Measurements from ENCODE around the gene SLC7A10. TPM values are rescaled to one million over a fixed set of nuclear protein-coding genes. Genes with fewer than 3 reads are reported as not detected.

The SLC7A10 gene
- total RNA-seq, 1 experiment from 2014 or later, result 2.9 TPM

GRCh38 chr19:33235996-33236350, 10.3 kb upstream of the SLC7A10 start:
- no peak overlapping the region for H3K4me3 Mint-ChIP-seq
- H3K4me1 Mint-ChIP-seq, result peaks cover 3 to 4% of the 10 kb centered on the region in 2 experiments; a peak in 1 of 4 replicates
- no peak overlapping the region for H3K9ac ChIP-seq (ENCODE audit: extremely low read depth, insufficient read length, low read length)
- H4K91ac ChIP-seq (ENCODE audit: insufficient read length, low read depth, low read length), result no peak overlapping the region
- no peak overlapping the region for H4K8ac ChIP-seq (replicated peaks; ENCODE audit: insufficient read length, low read depth, low read length)
- no peaks in the 10 kb centered on the region for H3K9me3 Mint-ChIP-seq
- TF ChIP-seq CTCF (conservative IDR thresholded peaks at IDR 0.05), result no peak
- H2BK120ac ChIP-seq (ENCODE audit: low read depth, low read length, poor library complexity, severe bottlenecking), result no peak overlapping the region
- no peak overlapping the region for H3K27ac Mint-ChIP-seq
- no peak for DNase-seq
- H3K23ac ChIP-seq (ENCODE audit: insufficient read length, low read depth, low read length), result no peak overlapping the region
- H3K23me2 ChIP-seq (ENCODE audit: insufficient read length, low read depth, low read length, poor library complexity, severe bottlenecking), result no peaks in the 10 kb centered on the region
- WGBS (ENCODE audit: extremely low coverage, insufficient read length, low lambda C conversion rate), result no CpG with 5 or more reads among the region's 20 CpGs
- no peaks in the 10 kb centered on the region for H4K20me1 ChIP-seq (ENCODE audit: control insufficient read depth, insufficient read depth, insufficient read length)
- no peak overlapping the region for H2BK12ac ChIP-seq (ENCODE audit: insufficient read length, low read depth, low read length)
- H2AK5ac ChIP-seq (ENCODE audit: insufficient read length, low read length), result no peak overlapping the region
- H3K4ac ChIP-seq (ENCODE audit: low read depth, low read length), result no peak overlapping the region
- no peaks in the 10 kb centered on the region for H3K36me3 Mint-ChIP-seq (ENCODE audit: insufficient read depth in 1 of 3, low read depth in 3 of 3)
- no peak overlapping the region for H3K18ac ChIP-seq (ENCODE audit: insufficient read length, low read depth, low read length)
- H3T11ph ChIP-seq (ENCODE audit: low read length), result no peak overlapping the region
- no peak overlapping the region for H3K4me2 ChIP-seq (ENCODE audit: insufficient read depth, insufficient read length, low read length)
- H3K79me2 ChIP-seq (ENCODE audit: insufficient read depth, low read length), result no peaks in the 10 kb centered on the region
- no peak overlapping the region for H4K5ac ChIP-seq (ENCODE audit: insufficient read length, low read depth, low read length)
- H2AFZ ChIP-seq (ENCODE audit: low read length), result no peak overlapping the region
- no peak overlapping the region for H2BK5ac ChIP-seq (ENCODE audit: insufficient read length, low read length)
- H2BK20ac ChIP-seq (ENCODE audit: low read depth, low read length, poor library complexity, severe bottlenecking), result no peak overlapping the region
- H3K9me3 ChIP-seq (ENCODE audit: control insufficient read depth, low read depth, low read length), result no peaks in the 10 kb centered on the region
- no peaks in the 10 kb centered on the region for H3K79me1 ChIP-seq (ENCODE audit: insufficient read depth, low read depth, low read length, poor library complexity, severe bottlenecking)
- H3K14ac ChIP-seq (ENCODE audit: insufficient read depth, low read length), result no peak overlapping the region
- no peak overlapping the region for H3K27ac ChIP-seq (ENCODE audit: insufficient read length, low read depth, low read length)
- H3K27me3 ChIP-seq (ENCODE audit: insufficient read depth, low read length), result no peaks in the 10 kb centered on the region
- no peaks in the 10 kb centered on the region for H3K4me1 ChIP-seq (ENCODE audit: insufficient read depth, low read length)
- peaks cover 10% of the 10 kb centered on the region for H3K27me3 Mint-ChIP-seq (ENCODE audit: low read depth)
- H3K56ac ChIP-seq (ENCODE audit: insufficient read length, low read depth, low read length), result no peak overlapping the region
- no peak overlapping the region for H2BK15ac ChIP-seq (ENCODE audit: low read depth, low read length)
